Uterus (tissue), 4 donors: ENCODE data around the gene SLC16A4. TPM values are rescaled to one million over a fixed set of nuclear protein-coding genes. Genes with fewer than 3 reads are reported as not detected.

Experiments
- DNase-seq, 2 donors: peaks; one replicate each; pipeline ENCODE4 v3.0.0-alpha.2; 2019 to 2020
- H3K27ac ChIP-seq, 2 donors: fragments of 200-600 bp; sonication (generic); 1 replicate in 1 of 2; 2 replicates in 1 of 2; pipeline ENCODE4 v1.5.1; 2016 to 2018
- H3K27me3 ChIP-seq, 2 donors: fragments of 200-600 bp; sonication (generic); one replicate each; pipeline ENCODE4 v1.5.1; 2018 to 2019; ENCODE audit warnings: control low read depth in 1 of 2
- H3K36me3 ChIP-seq, 2 donors: fragments of 200-600 bp; sonication (generic); one replicate each; pipeline ENCODE4 v1.5.1; 2019; ENCODE audit warnings: control low read depth in 1 of 2
- H3K4me1 ChIP-seq, 2 donors: fragments of 200-600 bp; sonication (generic); one replicate each; pipeline ENCODE4 v1.5.1; 2018 to 2019; ENCODE audit warnings: control low read depth in 1 of 2
- H3K4me3 ChIP-seq, 2 donors: fragments of 200-600 bp; sonication (generic); 1 replicate in 1 of 2; 2 replicates in 1 of 2; pipeline ENCODE4 v1.5.1; 2018 to 2019; ENCODE audit warnings: mild to moderate bottlenecking in 1 of 2
- H3K9me3 ChIP-seq, 2 donors: fragments of 200-600 bp; sonication (generic); one replicate each; pipeline ENCODE4 v1.5.1; 2019; ENCODE audit warnings: control low read depth in 1 of 2
- CTCF ChIP-seq, 4 experiments: fragments of 200-600 bp in 2 of 4; fragments of 450-650 bp in 2 of 4; sonication (generic) in 2 of 4; IDR thresholded peaks; one replicate each; pipeline ENCODE4 v1.5.1; 2016 to 2019; ENCODE audit warnings: antibody characterized with exemption in 4 of 4, mild to moderate bottlenecking in 2 of 4, moderate library complexity in 1 of 4
- POLR2A ChIP-seq, 2 donors: fragments of 450-650 bp; IDR thresholded peaks; one replicate each; pipeline ENCODE4 v1.6.1; 2016; ENCODE audit warnings: antibody characterized with exemption in 2 of 2, mild to moderate bottlenecking in 1 of 2, moderate library complexity in 1 of 2
- intact Hi-C: fragments of 100-400 bp; cut with DNase I; formaldehyde crosslinking; loops from one replicate; pipeline ENCODE4 v1.15.1; 2023; ENCODE audit warnings: low total_unique reads
- total RNA-seq, 4 donors: library from RNA; depleted of rRNA in 3 of 4; stranded (reverse); fragments of >200 nt in 3 of 4; gene quantifications; one replicate each; pipeline versions ENCODE4 v1.1.0 to v1.2.4, GENCODE V29; 2014 to 2023
- donor health status: DM: yes; HTN: yes; CAD: no.

The SLC16A4 gene
- total RNA-seq, 4 donors from 2014 or later, result 2.3 to 11.3 (median 4.6) TPM

DNA sequence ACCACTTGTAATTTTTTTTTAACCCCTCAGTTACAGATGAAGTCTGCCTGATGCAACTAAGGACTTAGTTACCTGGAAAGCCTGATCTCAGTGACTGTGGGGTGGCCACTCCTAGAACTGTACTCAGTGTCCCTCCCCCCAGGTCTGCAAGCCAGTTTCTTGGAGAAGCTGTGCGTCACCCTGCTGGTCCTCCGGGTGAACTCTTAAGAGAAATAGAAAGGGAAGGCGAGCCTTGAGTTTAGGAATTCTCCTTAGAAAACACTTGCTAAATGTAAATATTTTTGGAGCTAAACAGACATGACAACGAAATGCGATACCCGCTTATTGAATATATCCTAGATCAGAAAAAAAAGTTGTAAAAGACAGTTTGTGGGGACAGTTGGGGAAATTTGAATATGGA, 730 bp downstream of the SLC16A4 start:
- Histone ChIP-seq H3K27ac (peak overlapping the region in 1 of 2 donors; percentile 59), H3K9me3 (no peaks in the 10 kb centered on the region), H3K36me3 (no peaks in the 10 kb centered on the region), H3K4me3 (peak overlapping the region in 1 of 2 donors; percentile 28), H3K4me1 (no peaks in the 10 kb centered on the region), H3K27me3 (no peaks in the 10 kb centered on the region)
- intact Hi-C loops, result no loop called here
- DNase-seq, result peak; percentile 39 to 44
- TF ChIP-seq POLR2A (IDR thresholded peaks at IDR 0.05), result no peak
- no peak for TF ChIP-seq CTCF (IDR thresholded peaks at IDR 0.05)

- Histone ChIP-seq H3K4me1 (no peaks in the 10 kb centered on the region), H3K4me3 (no peak overlapping the region), H3K27ac (no peak overlapping the region), H3K9me3 (no peaks in the 10 kb centered on the region), H3K27me3 (no peaks in the 10 kb centered on the region), H3K36me3 (no peaks in the 10 kb centered on the region)
- no peak for TF ChIP-seq CTCF (IDR thresholded peaks at IDR 0.05)
- TF ChIP-seq POLR2A (IDR thresholded peaks at IDR 0.05), result no peak
- intact Hi-C loops, result no loop called here
- DNase-seq, result no peak
These were observed 3.6 kb downstream of the SLC16A4 start for GRCh38 chr1:110387048-110387754.

DNA sequence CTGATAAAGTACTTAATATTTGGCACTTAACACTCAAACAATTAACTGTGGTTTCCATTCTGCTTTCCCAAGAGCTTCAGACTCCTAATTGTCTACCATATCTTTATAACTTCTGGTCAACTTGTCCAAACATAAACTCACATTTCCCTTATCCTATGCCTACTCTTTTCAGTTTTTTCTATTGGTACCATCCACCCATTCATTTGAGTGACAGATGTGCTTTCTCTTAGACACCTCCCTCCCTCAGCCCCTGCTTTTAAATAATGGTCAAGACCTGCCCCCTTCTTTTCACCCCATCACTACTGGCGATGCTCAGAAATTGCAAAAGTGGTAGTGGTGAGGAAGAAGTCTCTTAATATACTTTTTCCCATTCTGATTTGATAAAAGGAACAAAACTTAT, 5.5 kb downstream of the SLC16A4 start:
- no peaks in the 10 kb centered on the region for H3K4me1 ChIP-seq
- no peak for DNase-seq
- TF ChIP-seq POLR2A (IDR thresholded peaks at IDR 0.05) (no peak), CTCF (IDR thresholded peaks at IDR 0.05) (no peak)
- H3K36me3 ChIP-seq, result no peaks in the 10 kb centered on the region
- H3K9me3 ChIP-seq, result no peaks in the 10 kb centered on the region
- no peak overlapping the region for H3K4me3 ChIP-seq
- H3K27me3 ChIP-seq, result no peaks in the 10 kb centered on the region
- intact Hi-C loops, result no loop called here
- no peak overlapping the region for H3K27ac ChIP-seq

DNA sequence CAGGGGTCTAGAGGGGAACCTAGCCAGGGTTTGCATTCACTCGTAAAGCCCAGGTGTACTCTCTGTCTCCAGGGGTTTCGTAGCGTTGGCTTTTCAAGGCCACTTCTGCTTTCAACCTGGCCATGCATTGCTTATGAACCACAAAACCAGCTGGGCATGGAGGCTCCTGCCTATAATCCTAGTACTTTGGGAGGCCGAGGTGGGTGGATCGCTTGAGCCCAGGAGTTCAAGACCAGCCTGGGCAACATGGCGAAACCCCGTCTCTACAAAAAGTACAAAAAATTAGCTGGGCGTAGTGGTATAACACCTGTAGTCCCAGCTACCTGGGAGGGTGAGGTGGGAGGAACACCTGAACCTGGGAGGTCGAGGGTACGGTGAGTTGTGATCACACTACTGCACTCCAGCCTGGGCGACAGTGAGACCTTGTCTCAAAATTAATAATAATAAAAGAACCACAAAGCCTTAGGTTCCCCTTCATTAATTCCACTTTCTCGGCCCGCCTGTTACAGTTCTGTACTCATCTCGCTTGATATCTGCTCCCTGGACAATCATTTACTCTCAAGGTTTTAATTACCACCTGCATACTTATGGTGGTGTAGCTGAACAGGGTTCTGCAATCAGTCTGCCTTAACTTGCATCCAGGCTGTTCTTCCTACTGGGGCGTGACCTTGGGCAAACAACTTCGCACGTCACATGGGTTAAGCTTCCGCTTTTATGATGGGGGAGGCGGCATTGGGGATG, 6.1 kb downstream of the SLC16A4 start:
- no peak for TF ChIP-seq CTCF (IDR thresholded peaks at IDR 0.05)
- TF ChIP-seq POLR2A (IDR thresholded peaks at IDR 0.05), result no peak
- Histone ChIP-seq H3K27ac (no peak overlapping the region), H3K4me1 (no peaks in the 10 kb centered on the region), H3K4me3 (no peak overlapping the region), H3K36me3 (no peaks in the 10 kb centered on the region), H3K9me3 (no peaks in the 10 kb centered on the region), H3K27me3 (no peaks in the 10 kb centered on the region)
- no peak for DNase-seq
- intact Hi-C loops, result no loop called here
